Body of pancreas (tissue), 4 donors: ENCODE data around the gene FBLN1. TPM values are rescaled to one million over a fixed set of nuclear protein-coding genes. Genes with fewer than 3 reads are reported as not detected.

Source experiments
- ATAC-seq: fragments of 150-250 bp; one replicate; pipeline ENCODE4 v1.9.1; 2016
- DNase-seq, 4 donors: peaks; one replicate each; pipeline ENCODE4 v3.0.0-alpha.2; 2019
- H3K27ac ChIP-seq, 4 donors: fragments of 200-600 bp; sonication (generic); 1 replicate in 3 of 4; 2 replicates in 1 of 4; pipeline versions ENCODE4 v1.5.1 to v1.6.1; 2016 to 2019; ENCODE audit warnings: mild to moderate bottlenecking in 1 of 4, mixed read lengths in 1 of 4, moderate library complexity in 1 of 4
- H3K27me3 ChIP-seq, 2 donors: fragments of 200-600 bp; sonication (generic); one replicate each; pipeline ENCODE4 v1.6.0; 2016; ENCODE audit warnings: mild to moderate bottlenecking in 1 of 2
- H3K36me3 ChIP-seq, 2 donors: fragments of 200-600 bp; sonication (generic); replicated peaks in 1 of 2; 2 replicates each; pipeline ENCODE4 v1.5.1; 2016; ENCODE audit warnings: low read depth in 2 of 2; ENCODE audit not compliant: insufficient read depth in 1 of 2
- H3K4me1 ChIP-seq: fragments of 200-600 bp; sonication (generic); one replicate; pipeline ENCODE4 v1.6.0; 2016
- H3K4me3 ChIP-seq, 2 donors: fragments of 200-600 bp; sonication (generic); 1 replicate in 1 of 2; 2 replicates in 1 of 2; pipeline ENCODE4 v1.5.1; 2016 to 2019
- H3K9me3 ChIP-seq, 3 donors: fragments of 200-600 bp; sonication (generic); 1 replicate in 2 of 3; 2 replicates in 1 of 3; pipeline ENCODE4 v1.5.1; 2016
- POLR2A ChIP-seq, 3 donors: fragments of 450-650 bp; IDR thresholded peaks; one replicate each; pipeline ENCODE4 v1.6.1; 2016; ENCODE audit warnings: antibody characterized with exemption in 3 of 3, mild to moderate bottlenecking in 2 of 3
- WGBS, 2 donors: methylation state at CpG; one replicate each; pipeline ENCODE4 v1.1.5; 2017; 5-methylcytosine and 5-hydroxymethylcytosine counted together
- intact Hi-C: fragments of 100-400 bp; cut with DNase I; formaldehyde crosslinking; loops from one replicate; pipeline ENCODE4 v1.15.1; 2023
- total RNA-seq, 2 donors: library from RNA; depleted of rRNA; stranded (reverse); fragments of >200 nt; gene quantifications; one replicate each; pipeline ENCODE4 v1.1.0, GENCODE V29; 2016
- TF ChIP-seq, protein P1 (sequence below), 7 experiments: fragments of 450-650 bp in 4 of 7; fragments of 200-600 bp in 3 of 7; sonication (generic) in 3 of 7; IDR thresholded peaks; one replicate each; pipeline ENCODE4 v1.5.1; 2016 to 2019; ENCODE audit warnings: antibody characterized with exemption in 7 of 7

FBLN1 gene
- total RNA-seq, 2 donors from 2014 or later: 97.0 to 119 TPM

DNA sequence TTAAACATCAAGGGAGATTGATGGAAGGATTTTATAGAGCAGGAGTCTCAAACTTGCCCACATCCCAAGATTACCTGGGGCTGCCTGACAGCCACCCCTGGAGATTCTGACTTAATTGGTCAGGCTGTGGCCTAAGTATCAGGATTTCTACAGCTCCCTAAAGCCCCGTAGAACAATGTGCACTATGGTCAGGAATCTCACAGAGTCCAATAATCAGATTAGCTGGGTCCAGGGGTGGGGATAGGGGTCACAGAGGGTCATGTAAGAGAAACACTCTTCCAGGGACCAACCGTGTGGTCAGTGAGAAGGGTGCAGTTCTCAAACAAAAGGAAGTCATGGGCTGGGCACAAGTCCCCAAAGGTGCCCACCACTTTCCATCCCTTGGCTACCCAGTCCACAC lies 20.5 kb upstream of the FBLN1 start:
- no peak for DNase-seq
- Histone ChIP-seq H3K27ac (no peak overlapping the region), H3K4me1 (no peaks in the 10 kb centered on the region), H3K9me3 (no peaks in the 10 kb centered on the region), H3K4me3 (no peak overlapping the region), H3K27me3 (no peaks in the 10 kb centered on the region), H3K36me3 (no peaks in the 10 kb centered on the region)
- 47 to 54% methylated on average over 2 of the region's 2 CpGs for WGBS, 2 donors
- ATAC-seq: no peak
- intact Hi-C loops: no loop called here
- TF ChIP-seq POLR2A (IDR thresholded peaks at IDR 0.05): no peak

DNA sequence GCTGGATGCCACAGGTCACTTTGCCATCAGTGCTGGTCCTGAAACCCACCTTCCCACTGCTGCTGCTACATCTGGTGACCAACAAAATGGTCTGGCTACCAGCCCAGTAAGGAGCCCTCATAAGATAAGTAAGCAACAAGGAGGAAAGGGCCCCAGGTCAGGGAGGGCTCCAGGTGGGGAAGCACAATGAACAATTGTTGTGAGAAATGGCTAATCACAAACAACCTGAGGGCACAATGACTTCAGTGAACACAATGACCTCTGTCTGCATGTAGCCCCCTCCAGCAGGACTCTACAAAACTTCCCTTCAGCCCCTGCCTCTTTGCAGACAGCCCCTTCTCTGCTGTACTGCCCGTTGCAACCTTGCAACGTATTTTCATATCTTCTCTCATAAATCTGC lies 19.4 kb upstream of the FBLN1 start:
- H3K36me3 ChIP-seq: no peaks in the 10 kb centered on the region
- H3K27ac ChIP-seq: no peak overlapping the region
- TF ChIP-seq POLR2A (IDR thresholded peaks at IDR 0.05): no peak
- TF ChIP-seq, protein P1, sequence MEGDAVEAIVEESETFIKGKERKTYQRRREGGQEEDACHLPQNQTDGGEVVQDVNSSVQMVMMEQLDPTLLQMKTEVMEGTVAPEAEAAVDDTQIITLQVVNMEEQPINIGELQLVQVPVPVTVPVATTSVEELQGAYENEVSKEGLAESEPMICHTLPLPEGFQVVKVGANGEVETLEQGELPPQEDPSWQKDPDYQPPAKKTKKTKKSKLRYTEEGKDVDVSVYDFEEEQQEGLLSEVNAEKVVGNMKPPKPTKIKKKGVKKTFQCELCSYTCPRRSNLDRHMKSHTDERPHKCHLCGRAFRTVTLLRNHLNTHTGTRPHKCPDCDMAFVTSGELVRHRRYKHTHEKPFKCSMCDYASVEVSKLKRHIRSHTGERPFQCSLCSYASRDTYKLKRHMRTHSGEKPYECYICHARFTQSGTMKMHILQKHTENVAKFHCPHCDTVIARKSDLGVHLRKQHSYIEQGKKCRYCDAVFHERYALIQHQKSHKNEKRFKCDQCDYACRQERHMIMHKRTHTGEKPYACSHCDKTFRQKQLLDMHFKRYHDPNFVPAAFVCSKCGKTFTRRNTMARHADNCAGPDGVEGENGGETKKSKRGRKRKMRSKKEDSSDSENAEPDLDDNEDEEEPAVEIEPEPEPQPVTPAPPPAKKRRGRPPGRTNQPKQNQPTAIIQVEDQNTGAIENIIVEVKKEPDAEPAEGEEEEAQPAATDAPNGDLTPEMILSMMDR (IDR thresholded peaks at IDR 0.05): no peak
- WGBS, 2 donors: 70 to 72% methylated on average over 2 of the region's 2 CpGs
- no peaks in the 10 kb centered on the region for H3K27me3 ChIP-seq
- H3K4me3 ChIP-seq: no peak overlapping the region
- DNase-seq (no peak), ATAC-seq (no peak)
- no peaks in the 10 kb centered on the region for H3K4me1 ChIP-seq
- no peaks in the 10 kb centered on the region for H3K9me3 ChIP-seq
- intact Hi-C loops: no loop called here

DNA sequence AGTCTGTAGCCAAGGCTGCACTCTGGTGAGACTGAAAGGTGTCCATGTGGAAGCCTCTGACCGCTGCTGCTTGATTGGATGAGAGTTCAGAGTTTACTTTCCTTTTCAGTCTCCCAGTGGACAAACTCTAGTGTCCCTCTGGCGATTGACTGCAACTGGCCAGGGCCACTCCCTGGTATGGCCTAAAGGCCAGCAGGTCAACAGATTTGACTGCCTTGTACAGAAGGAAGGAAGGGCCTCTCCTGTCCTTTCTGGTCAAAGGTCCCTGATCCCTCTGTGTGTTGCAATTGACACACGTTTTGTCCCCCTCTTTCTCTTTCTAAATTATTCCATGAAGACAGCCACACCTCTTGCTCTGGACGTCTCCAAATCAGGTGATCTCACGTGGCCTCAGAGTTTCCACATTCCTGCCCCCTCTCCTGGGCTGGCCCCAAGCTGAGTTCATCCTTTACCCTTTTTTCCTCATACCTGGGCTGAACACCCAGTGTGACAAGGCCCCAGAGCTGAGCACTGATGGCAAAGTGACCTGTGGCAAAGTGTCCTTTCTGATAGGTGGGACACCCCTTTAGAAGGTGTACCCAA lies 18.7 kb upstream of the FBLN1 start:
- DNase-seq: no peak
- no peak for ATAC-seq
- Histone ChIP-seq H3K4me1 (no peaks in the 10 kb centered on the region), H3K4me3 (no peak overlapping the region), H3K27me3 (no peaks in the 10 kb centered on the region), H3K27ac (no peak overlapping the region), H3K9me3 (no peaks in the 10 kb centered on the region), H3K36me3 (no peaks in the 10 kb centered on the region)
- WGBS, 2 donors: 47 to 65% methylated on average over 5 of the region's 5 CpGs
- TF ChIP-seq, protein P1 (IDR thresholded peaks at IDR 0.05): no peak
- no peak for TF ChIP-seq POLR2A (IDR thresholded peaks at IDR 0.05)
- intact Hi-C loops: no loop called here

DNA sequence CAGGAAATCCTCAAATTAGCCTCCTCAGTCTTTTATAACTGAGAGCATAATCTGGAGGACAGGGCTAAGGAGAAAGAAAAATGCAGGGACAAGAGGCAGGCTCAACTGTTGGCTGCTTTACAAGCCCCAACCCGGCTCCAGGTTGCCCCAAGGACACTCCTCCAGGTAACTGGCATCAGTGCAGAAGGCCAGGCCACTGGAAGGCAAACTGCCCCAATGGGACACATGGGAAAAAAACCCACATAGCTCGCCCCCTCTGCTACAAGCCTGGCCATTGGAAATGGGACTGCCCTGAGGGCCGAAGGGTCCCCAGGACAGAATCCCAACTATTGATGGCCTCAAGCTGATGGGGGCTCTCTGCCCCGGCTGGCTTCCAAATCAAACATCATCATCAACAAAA lies 17.9 kb upstream of the FBLN1 start:
- intact Hi-C loops: no loop called here
- WGBS, 2 donors: 53 to 60% methylated on average over 3 to 4 of the region's 4 CpGs
- DNase-seq (no peak), ATAC-seq (no peak)
- no peak overlapping the region for H3K4me3 ChIP-seq
- H3K9me3 ChIP-seq: no peaks in the 10 kb centered on the region
- no peaks in the 10 kb centered on the region for H3K36me3 ChIP-seq
- no peaks in the 10 kb centered on the region for H3K4me1 ChIP-seq
- no peak overlapping the region for H3K27ac ChIP-seq
- TF ChIP-seq, protein P1 (IDR thresholded peaks at IDR 0.05): no peak
- TF ChIP-seq POLR2A (IDR thresholded peaks at IDR 0.05): no peak
- H3K27me3 ChIP-seq: no peaks in the 10 kb centered on the region

DNA sequence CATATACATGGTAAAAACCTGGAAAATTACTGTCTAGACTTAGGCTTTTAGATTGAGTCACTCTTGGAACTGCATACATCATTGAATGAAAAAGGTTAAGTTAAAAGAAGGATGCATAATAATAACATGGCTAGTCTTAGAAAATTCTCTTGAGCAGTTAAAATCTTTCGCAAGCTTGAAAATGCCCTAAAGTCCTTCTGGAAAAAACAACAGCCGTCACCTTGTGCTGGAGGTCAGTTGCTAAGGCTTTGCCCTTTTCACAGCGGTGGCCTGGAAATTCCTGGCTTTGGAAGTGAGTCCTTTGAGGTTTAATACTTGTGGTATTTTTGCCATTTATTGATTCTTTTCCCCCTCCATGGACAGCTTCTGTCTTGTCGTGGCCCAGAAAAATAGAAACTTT lies 17.4 kb upstream of the FBLN1 start:
- no peak for DNase-seq
- intact Hi-C loops: no loop called here
- TF ChIP-seq, protein P1 (IDR thresholded peaks at IDR 0.05): no peak
- TF ChIP-seq POLR2A (IDR thresholded peaks at IDR 0.05): no peak
- Histone ChIP-seq H3K4me1 (no peaks in the 10 kb centered on the region), H3K4me3 (no peak overlapping the region), H3K27me3 (no peaks in the 10 kb centered on the region), H3K27ac (no peak overlapping the region), H3K9me3 (no peaks in the 10 kb centered on the region), H3K36me3 (no peaks in the 10 kb centered on the region)
- 86% methylated on average over 4 of the region's 4 CpGs for WGBS, 2 donors
- ATAC-seq: no peak
